Measurements from ENCODE around the gene MRPL52.

GRCh38 chr14:22802860-22803686 is 26.6 kb upstream of the MRPL52 start:
- TF ChIP-seq, protein P1, sequence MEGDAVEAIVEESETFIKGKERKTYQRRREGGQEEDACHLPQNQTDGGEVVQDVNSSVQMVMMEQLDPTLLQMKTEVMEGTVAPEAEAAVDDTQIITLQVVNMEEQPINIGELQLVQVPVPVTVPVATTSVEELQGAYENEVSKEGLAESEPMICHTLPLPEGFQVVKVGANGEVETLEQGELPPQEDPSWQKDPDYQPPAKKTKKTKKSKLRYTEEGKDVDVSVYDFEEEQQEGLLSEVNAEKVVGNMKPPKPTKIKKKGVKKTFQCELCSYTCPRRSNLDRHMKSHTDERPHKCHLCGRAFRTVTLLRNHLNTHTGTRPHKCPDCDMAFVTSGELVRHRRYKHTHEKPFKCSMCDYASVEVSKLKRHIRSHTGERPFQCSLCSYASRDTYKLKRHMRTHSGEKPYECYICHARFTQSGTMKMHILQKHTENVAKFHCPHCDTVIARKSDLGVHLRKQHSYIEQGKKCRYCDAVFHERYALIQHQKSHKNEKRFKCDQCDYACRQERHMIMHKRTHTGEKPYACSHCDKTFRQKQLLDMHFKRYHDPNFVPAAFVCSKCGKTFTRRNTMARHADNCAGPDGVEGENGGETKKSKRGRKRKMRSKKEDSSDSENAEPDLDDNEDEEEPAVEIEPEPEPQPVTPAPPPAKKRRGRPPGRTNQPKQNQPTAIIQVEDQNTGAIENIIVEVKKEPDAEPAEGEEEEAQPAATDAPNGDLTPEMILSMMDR (IDR thresholded peaks at IDR 0.05; ENCODE audit: insufficient read depth, low read length, poor library complexity, severe bottlenecking): no peak
- no peak for TF ChIP-seq EZH2phosphoT487 (conservative IDR thresholded peaks at IDR 0.05; ENCODE audit: low read length)

Measured in SU-DHL-6 (cell line).